Kidney epithelial cell (primary cell): ENCODE results near the gene ANXA5. TPM values are rescaled to one million over a fixed set of nuclear protein-coding genes. Genes with fewer than 3 reads are reported as not detected.
A peak's percentile ranks its signal among the peaks of the same experiment; 100 is the strongest.

Experiments used
- DNase-seq: peaks from one replicate; pipeline ENCODE4 v3.0.0-alpha.2; 2010; ENCODE audit warnings: low read depth
- H3K27me3 ChIP-seq: 2 replicates; pipeline ENCODE4 v1.6.0; 2011; ENCODE audit warnings: low read length; ENCODE audit not compliant: control insufficient read depth, insufficient read depth
- H3K36me3 ChIP-seq: 2 replicates; pipeline ENCODE4 v1.5.1; 2011; ENCODE audit warnings: low read length; ENCODE audit not compliant: control insufficient read depth, insufficient read depth
- H3K4me3 ChIP-seq: 2 replicates; pipeline ENCODE4 v1.5.1; 2011; ENCODE audit warnings: low read depth, mild to moderate bottlenecking, control low read depth, low read length
- total RNA-seq: library from RNA; depleted of rRNA; stranded (reverse); fragments of >200 nt; gene quantifications from 2 replicates; pipeline ENCODE4 v1.2.3, GENCODE V29; 2015
- TF ChIP-seq, protein P1 (sequence below): IDR thresholded peaks from 2 replicates; pipeline ENCODE4 v1.5.1; 2011; ENCODE audit warnings: mild to moderate bottlenecking, moderate library complexity, low read length, control low read depth, inconsistent platforms; ENCODE audit not compliant: insufficient read depth, poor library complexity, severe bottlenecking

ANXA5 gene
- total RNA-seq, 1 donor from 2014 or later = 356 TPM

DNA sequence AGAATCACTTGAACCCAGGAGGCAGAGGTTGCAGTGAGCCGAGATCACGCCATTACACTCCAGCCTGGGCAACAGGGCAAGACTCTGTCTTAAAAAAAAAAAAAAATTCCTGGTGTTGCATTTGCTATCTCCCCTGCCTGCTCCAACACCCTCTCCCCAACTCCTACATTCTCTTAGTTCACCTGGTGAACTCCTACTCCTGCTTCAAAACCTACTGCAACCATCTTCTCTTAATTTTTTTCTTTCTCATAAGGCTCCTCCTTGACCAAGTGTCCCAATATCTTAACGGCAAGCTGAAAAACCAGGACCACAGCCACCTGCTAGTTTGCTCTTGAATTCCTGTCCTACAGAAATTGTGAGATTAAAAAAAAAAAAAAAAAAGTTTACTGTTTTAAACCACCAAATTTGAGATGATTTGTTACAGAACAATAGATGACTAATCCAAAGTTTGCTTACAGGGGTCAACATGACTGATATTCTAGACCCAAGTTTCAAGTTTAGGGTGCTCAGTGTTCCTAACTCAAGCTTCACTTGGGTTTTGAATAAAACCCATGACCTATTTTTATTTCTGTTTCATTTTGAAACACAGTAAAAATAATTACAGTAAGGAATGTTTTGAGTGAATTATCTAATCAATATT lies 13.1 kb upstream of the ANXA5 start:
- Histone ChIP-seq H3K27me3 (no peaks in the 10 kb centered on the region), H3K4me3 (no peak overlapping the region), H3K36me3 (no peaks in the 10 kb centered on the region)
- TF ChIP-seq, protein P1, sequence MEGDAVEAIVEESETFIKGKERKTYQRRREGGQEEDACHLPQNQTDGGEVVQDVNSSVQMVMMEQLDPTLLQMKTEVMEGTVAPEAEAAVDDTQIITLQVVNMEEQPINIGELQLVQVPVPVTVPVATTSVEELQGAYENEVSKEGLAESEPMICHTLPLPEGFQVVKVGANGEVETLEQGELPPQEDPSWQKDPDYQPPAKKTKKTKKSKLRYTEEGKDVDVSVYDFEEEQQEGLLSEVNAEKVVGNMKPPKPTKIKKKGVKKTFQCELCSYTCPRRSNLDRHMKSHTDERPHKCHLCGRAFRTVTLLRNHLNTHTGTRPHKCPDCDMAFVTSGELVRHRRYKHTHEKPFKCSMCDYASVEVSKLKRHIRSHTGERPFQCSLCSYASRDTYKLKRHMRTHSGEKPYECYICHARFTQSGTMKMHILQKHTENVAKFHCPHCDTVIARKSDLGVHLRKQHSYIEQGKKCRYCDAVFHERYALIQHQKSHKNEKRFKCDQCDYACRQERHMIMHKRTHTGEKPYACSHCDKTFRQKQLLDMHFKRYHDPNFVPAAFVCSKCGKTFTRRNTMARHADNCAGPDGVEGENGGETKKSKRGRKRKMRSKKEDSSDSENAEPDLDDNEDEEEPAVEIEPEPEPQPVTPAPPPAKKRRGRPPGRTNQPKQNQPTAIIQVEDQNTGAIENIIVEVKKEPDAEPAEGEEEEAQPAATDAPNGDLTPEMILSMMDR = no peak
- DNase-seq = no peak

DNA sequence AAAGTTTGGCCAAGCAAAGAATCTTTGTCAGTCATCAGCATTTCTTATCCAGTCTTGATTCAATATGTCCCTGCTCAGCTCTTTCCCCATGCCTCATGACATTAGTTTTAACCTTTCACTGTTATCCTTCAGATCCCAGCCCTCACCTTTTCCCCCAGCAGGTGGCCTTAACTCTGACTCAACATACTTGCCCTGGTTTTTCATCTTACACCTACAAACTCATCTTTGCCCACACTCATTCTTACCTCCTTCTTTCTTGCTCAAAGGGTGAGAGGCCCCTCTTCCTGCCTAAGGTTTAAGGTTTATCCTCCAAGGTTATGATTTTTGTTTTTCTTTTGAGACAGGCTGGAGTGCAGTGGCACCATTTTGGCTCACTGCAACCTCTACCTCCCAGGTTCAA lies 10.6 kb upstream of the ANXA5 start:
- no peak overlapping the region for H3K4me3 ChIP-seq
- no peak for DNase-seq
- H3K27me3 ChIP-seq = no peaks in the 10 kb centered on the region
- TF ChIP-seq, protein P1 = no peak
- H3K36me3 ChIP-seq = no peaks in the 10 kb centered on the region

DNA sequence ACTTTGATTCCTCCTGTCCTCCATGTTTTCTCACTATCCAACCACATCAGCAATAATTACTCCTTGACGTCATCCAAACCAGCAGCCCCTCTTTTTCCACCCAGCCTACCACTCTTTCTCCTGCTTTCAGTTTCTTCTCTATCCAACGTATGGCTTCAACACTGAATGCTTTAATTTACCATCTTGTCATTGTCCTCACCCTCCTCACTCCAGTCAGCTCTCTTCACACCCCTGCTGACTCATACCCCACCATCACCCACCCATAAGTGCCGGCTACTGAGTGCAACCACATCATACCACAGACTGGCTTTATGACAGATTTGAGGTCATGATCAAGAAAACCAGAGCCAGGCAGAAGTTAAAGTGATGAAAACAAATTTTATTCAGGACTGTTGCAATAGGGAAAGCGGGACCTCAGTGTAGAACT lies 9.8 kb upstream of the ANXA5 start:
- TF ChIP-seq, protein P1 = no peak

DNA sequence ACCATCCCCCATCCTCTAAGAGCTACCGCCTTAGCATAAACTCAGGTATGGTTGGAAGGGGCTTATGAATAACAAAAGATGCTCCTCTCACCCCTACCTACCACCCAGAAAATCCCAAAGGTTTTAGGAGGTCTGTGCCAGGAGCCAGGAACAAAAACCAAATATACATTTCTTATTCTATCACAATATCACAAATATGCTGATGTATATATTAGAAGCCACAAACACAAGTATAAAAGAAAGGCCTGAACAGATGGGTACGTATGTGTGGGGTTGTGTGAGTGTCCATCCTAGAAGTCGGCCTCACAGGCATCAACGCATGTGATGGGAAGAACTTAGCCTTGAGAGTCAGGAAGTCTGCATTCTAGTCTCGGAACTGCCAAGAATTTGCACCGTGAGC lies 8.7 kb upstream of the ANXA5 start:
- TF ChIP-seq, protein P1 = no peak
- Histone ChIP-seq H3K4me3 (no peak overlapping the region), H3K36me3 (no peaks in the 10 kb centered on the region), H3K27me3 (no peaks in the 10 kb centered on the region)
- DNase-seq = no peak

More for the DNA sequence above, 9.8 kb upstream of the ANXA5 start:
- H3K4me3 ChIP-seq = no peak overlapping the region
- peak; percentile 39 for DNase-seq
- H3K36me3 ChIP-seq = no peaks in the 10 kb centered on the region
- no peaks in the 10 kb centered on the region for H3K27me3 ChIP-seq

DNA sequence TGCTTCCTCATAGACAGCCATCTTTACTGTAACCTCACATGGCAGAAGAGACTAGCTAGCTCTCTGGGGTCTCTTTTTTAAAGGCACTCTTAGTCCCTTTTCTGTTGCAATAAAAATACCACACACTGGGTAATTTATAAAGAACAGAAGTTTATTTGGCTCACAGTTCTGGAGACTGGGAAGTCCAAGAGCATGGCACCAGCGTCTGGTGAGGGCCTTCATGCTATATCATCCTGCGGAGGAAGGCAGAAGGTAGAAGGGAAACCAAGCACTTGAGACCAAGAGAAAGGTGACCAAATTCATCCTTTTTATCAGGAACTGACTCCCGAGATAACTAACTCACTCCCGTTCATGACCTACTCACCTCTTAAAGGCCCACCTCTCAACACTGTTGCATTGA lies 5.4 kb upstream of the ANXA5 start:
- TF ChIP-seq, protein P1 = no peak
- DNase-seq = no peak
- Histone ChIP-seq H3K27me3 (no peaks in the 10 kb centered on the region), H3K36me3 (no peaks in the 10 kb centered on the region), H3K4me3 (no peak overlapping the region)

DNA sequence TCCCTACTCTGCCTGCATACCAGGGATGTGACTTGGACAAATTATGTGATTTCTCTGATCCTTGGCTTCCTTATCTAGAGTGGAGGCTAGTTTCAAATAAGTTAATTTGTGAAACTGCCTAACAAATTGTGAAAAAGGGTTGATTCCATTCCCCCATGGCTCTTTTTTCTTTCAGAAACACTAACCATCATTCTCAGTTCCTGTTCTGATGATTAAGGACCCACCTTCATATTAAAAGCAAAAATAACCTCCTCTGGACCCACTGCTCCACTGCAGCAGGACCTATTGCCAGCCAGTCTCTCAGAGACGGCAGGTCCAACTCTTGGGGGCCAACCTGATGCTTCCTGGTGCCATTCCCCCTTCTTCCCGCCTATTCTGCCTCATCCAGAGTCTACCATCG lies 4.5 kb upstream of the ANXA5 start:
- Histone ChIP-seq H3K36me3 (no peaks in the 10 kb centered on the region), H3K27me3 (no peaks in the 10 kb centered on the region)
- TF ChIP-seq, protein P1 = no peak

More for the DNA sequence above, 4.5 kb upstream of the ANXA5 start:
- H3K4me3 ChIP-seq = no peak overlapping the region
- no peak for DNase-seq
